ENCODE data around the gene NTN1.

Gene NTN1

GRCh38 chr17:9195961-9196670, 174.8 kb downstream of the NTN1 start:
- DNase-seq (ENCODE audit: low read depth) = no peak

- no peak for DNase-seq (ENCODE audit: low read depth)
Observed at GRCh38 chr17:9199571-9200551, 178.6 kb downstream of the NTN1 start.

- no peak for DNase-seq (ENCODE audit: low read depth)
Observed at GRCh38 chr17:9200699-9201359, 179.5 kb downstream of the NTN1 start.

GRCh38 chr17:9202532-9202931, 181.2 kb downstream of the NTN1 start:
- no peak for DNase-seq (ENCODE audit: low read depth)

- DNase-seq (ENCODE audit: low read depth) = no peak
Observed at GRCh38 chr17:9203771-9204425, 182.6 kb downstream of the NTN1 start.

- no peak for DNase-seq (ENCODE audit: low read depth)
Observed at GRCh38 chr17:9204637-9205329, 183.5 kb downstream of the NTN1 start.

GRCh38 chr17:9205520-9206409, 184.5 kb downstream of the NTN1 start:
- no peak for DNase-seq (ENCODE audit: low read depth)

- DNase-seq (ENCODE audit: low read depth) = no peak
Observed at GRCh38 chr17:9206410-9206703, 185.0 kb downstream of the NTN1 start.

- no peak for DNase-seq (ENCODE audit: low read depth)
Observed at GRCh38 chr17:9206741-9207332, 185.5 kb downstream of the NTN1 start.

- no peak for DNase-seq (ENCODE audit: low read depth)
Observed at GRCh38 chr17:9208381-9209105, 187.2 kb downstream of the NTN1 start.

GRCh38 chr17:9209347-9209746, 188.0 kb downstream of the NTN1 start:
- DNase-seq (ENCODE audit: low read depth) = no peak

- no peak for DNase-seq (ENCODE audit: low read depth)
Observed at GRCh38 chr17:9209781-9210370, 188.6 kb downstream of the NTN1 start.

GRCh38 chr17:9211133-9211765, 189.9 kb downstream of the NTN1 start:
- no peak for DNase-seq (ENCODE audit: low read depth)

GRCh38 chr17:9212376-9213302, 191.3 kb downstream of the NTN1 start:
- no peak for DNase-seq (ENCODE audit: low read depth)

GRCh38 chr17:9213303-9213640, 192.0 kb downstream of the NTN1 start:
- no peak for DNase-seq (ENCODE audit: low read depth)

GRCh38 chr17:9215465-9215864, 194.2 kb downstream of the NTN1 start:
- no peak for DNase-seq (ENCODE audit: low read depth)

- no peak for DNase-seq (ENCODE audit: low read depth)
Observed at GRCh38 chr17:9217151-9218056, 196.1 kb downstream of the NTN1 start.
